Uterus (tissue), 2 donors: ENCODE results near the gene IRX2.

Experiments used
- CTCF ChIP-seq, 4 experiments: fragments of 200-600 bp in 2 of 4; fragments of 450-650 bp in 2 of 4; sonication (generic) in 2 of 4; IDR thresholded peaks; one replicate each; pipeline ENCODE4 v1.5.1; 2016 to 2019; ENCODE audit warnings: antibody characterized with exemption in 4 of 4, mild to moderate bottlenecking in 2 of 4, moderate library complexity in 1 of 4
- POLR2A ChIP-seq, 2 donors: fragments of 450-650 bp; IDR thresholded peaks; one replicate each; pipeline ENCODE4 v1.6.1; 2016; ENCODE audit warnings: antibody characterized with exemption in 2 of 2, mild to moderate bottlenecking in 1 of 2, moderate library complexity in 1 of 2

- no peak for TF ChIP-seq CTCF (IDR thresholded peaks at IDR 0.05)
- no peak for TF ChIP-seq POLR2A (IDR thresholded peaks at IDR 0.05)
Observed at GRCh38 chr5:2755076-2755680, 3.7 kb upstream of the IRX2 start.
